ENCODE measurements around the gene PAQR4. TPM values are rescaled to one million over a fixed set of nuclear protein-coding genes. Genes with fewer than 3 reads are reported as not detected.

The PAQR4 gene
- total and polyA plus RNA-seq, 2 of the 13 experiments (the other 11 are each of a cell fraction or from before 2014, with no cell fraction given), result 15.9 to 24.8 TPM

GRCh38 chr16:2969545-2970521 is 685 bp downstream of the PAQR4 start (continued):
- TF ChIP-seq ZBTB10 (CRISPR knock-in tag; IDR thresholded peaks at IDR 0.05; ENCODE audit: borderline replicate concordance) (peak; percentile 76; the same call in 1 of the 2 replicates), MEIS2 (CRISPR knock-in tag; IDR thresholded peaks at IDR 0.05) (0 out of 2 replicates have a peak, but pooled peaks have one; percentile 29), PPARG (CRISPR knock-in tag; conservative IDR thresholded peaks at IDR 0.05) (0 out of 2 replicates have a peak, but pooled peaks have one; percentile 16), KDM4B (CRISPR knock-in tag; IDR thresholded peaks at IDR 0.05) (0 out of 2 replicates have a peak, but pooled peaks have one; percentile 27), POLR2AphosphoS5 (IDR thresholded peaks at IDR 0.05; ENCODE audit: low read depth, low read length) (peak; percentile 31; the same call in 1 of the 2 replicates), ZNF232 (CRISPR knock-in tag; IDR thresholded peaks at IDR 0.05; ENCODE audit: borderline replicate concordance) (0 out of 2 replicates have a peak, but pooled peaks have one; percentile 50), PAXIP1 (CRISPR knock-in tag; conservative IDR thresholded peaks at IDR 0.05) (peak; percentile 27; the same call in 1 of the 2 replicates), HDAC1 (CRISPR knock-in tag; IDR thresholded peaks at IDR 0.05) (peak; percentile 76), HIVEP1 (CRISPR knock-in tag; IDR thresholded peaks at IDR 0.05) (0 out of 2 replicates have a peak, but pooled peaks have one; percentile 53), XRCC5 (optimal IDR thresholded peaks at IDR 0.05; ENCODE audit: low read length) (peak; percentile 60), ZNF766 (CRISPR knock-in tag; IDR thresholded peaks at IDR 0.05; ENCODE audit: borderline replicate concordance) (0 out of 2 replicates have a peak, but pooled peaks have one; percentile 18), IKZF5 (CRISPR knock-in tag; IDR thresholded peaks at IDR 0.05) (peak; percentile 25; the same call in 1 of the 2 replicates), ZFP90 (CRISPR knock-in tag; IDR thresholded peaks at IDR 0.05; ENCODE audit: borderline replicate concordance) (0 out of 2 replicates have a peak, but pooled peaks have one; percentile 54), RAD21 (CRISPR knock-in tag; IDR thresholded peaks at IDR 0.05) (peak; percentile 44), ZNF562 (CRISPR knock-in tag; IDR thresholded peaks at IDR 0.05; ENCODE audit: borderline replicate concordance) (no peak), TAF1 (CRISPR knock-in tag; IDR thresholded peaks at IDR 0.05) (peak; percentile 49; the same call in 1 of the 2 replicates), MAF1 (CRISPR knock-in tag; IDR thresholded peaks at IDR 0.05; ENCODE audit: borderline replicate concordance) (no peak; the same call in none of the 2 replicates), ZNF432 (CRISPR knock-in tag; IDR thresholded peaks at IDR 0.05; ENCODE audit: borderline replicate concordance) (0 out of 2 replicates have a peak, but pooled peaks have one; percentile 69), SRSF1 (optimal IDR thresholded peaks at IDR 0.05; ENCODE audit: low read depth, low read length) (peak; percentile 76), ZFY (CRISPR knock-in tag; IDR thresholded peaks at IDR 0.05) (peak; percentile 57), ZNF264 (CRISPR knock-in tag; IDR thresholded peaks at IDR 0.05) (0 out of 2 replicates have a peak, but pooled peaks have one; percentile 24)
